CD4-positive, alpha-beta T cell treated with Interleukin-6 at 100 ng/mL for 8 hours (primary cell): ENCODE results near the gene CIAO2B.

ENCODE experiments used
- DNase-seq: peaks from one replicate; pipeline ENCODE4 v3.0.0-alpha.2; 2020; ENCODE audit warnings: mixed read lengths, low spot score

CIAO2B gene

DNA sequence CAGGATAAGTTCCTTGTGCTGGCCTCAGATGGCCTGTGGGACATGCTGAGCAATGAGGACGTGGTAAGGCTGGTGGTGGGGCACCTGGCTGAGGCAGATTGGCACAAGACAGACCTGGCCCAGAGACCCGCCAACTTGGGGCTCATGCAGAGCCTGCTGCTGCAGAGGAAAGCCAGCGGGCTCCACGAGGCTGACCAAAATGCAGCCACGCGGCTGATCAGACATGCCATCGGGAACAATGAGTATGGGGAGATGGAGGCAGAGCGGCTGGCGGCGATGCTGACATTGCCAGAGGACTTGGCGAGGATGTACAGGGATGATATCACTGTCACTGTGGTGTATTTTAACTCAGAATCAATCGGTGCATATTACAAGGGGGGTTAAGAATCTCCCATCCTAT lies 48.7 kb downstream of the CIAO2B start:
- no peak for DNase-seq

DNA sequence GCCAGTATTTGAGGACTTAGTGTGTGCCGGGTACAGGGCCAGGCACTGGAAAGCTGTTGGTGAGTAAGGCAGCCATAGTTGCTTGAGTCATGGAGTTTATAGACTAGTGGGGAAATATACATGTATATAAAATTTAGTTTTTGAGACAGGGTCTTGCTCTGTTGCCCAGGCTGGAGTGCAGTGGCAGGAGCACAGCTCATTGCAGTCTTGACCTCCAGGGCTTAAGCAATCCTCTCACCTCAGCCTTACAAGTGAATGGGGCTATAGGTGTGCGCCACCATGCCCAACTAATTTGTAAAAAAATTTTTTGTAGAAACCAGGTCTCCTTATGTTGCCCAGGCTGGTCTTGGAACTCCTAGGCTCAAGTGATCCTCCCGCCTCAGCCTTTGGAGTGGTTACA lies 51.5 kb downstream of the CIAO2B start:
- DNase-seq: no peak
